ENCODE results near the gene TFPT. TPM values are rescaled to one million over a fixed set of nuclear protein-coding genes. Genes with fewer than 3 reads are reported as not detected.

TFPT gene
- total and polyA plus RNA-seq, 10 of the 15 experiments (the other 5 are each of a cell fraction or from before 2014, with no cell fraction given) = 1.7 to 40.2 (median 25.6) TPM

GRCh38 chr19:54115109-54116063 lies at the start of gene TFPT, which contains the start of gene PRPF31 (continued):
- TF ChIP-seq ASH2L (IDR thresholded peaks at IDR 0.05; ENCODE audit: borderline replicate concordance, low read depth) = 0 out of 2 replicates have a peak, but pooled peaks have one; percentile 49
- TF ChIP-seq PRDM15 (CRISPR knock-in tag; IDR thresholded peaks at IDR 0.05) = no peak
- TF ChIP-seq ATF2 (IDR thresholded peaks at IDR 0.05; ENCODE audit: low read length) = no peak
- peak; percentile 81; the same call in 1 of the 2 replicates for TF ChIP-seq HDGF (IDR thresholded peaks at IDR 0.05)
- TF ChIP-seq ZNF217 (IDR thresholded peaks at IDR 0.05) = no peak
- TF ChIP-seq RAD21 (IDR thresholded peaks at IDR 0.05; ENCODE audit: insufficient read depth, low read depth, low read length) = no peak
- no peak for TF ChIP-seq CHD1 (IDR thresholded peaks at IDR 0.05; ENCODE audit: low read depth, low read length)
- TF ChIP-seq IKZF1 (conservative IDR thresholded peaks at IDR 0.05) = peak; percentile 100
- TF ChIP-seq ZZZ3 (IDR thresholded peaks at IDR 0.05; ENCODE audit: control insufficient read depth, insufficient read length, low read depth) = no peak
- peak; percentile 99 for TF ChIP-seq NBN (IDR thresholded peaks at IDR 0.05)
- peak; percentile 78; the same call in 1 of the 2 replicates for TF ChIP-seq HSF1 (IDR thresholded peaks at IDR 0.05; ENCODE audit: low read depth, low read length)
- peak; percentile 83 for TF ChIP-seq GABPA (IDR thresholded peaks at IDR 0.05; ENCODE audit: low read depth)
- peak; percentile 30; the same call in 1 of the 2 replicates for TF ChIP-seq MEF2A (IDR thresholded peaks at IDR 0.05; ENCODE audit: insufficient read depth, low read depth, low read length)
- no peak for TF ChIP-seq SMC3 (IDR thresholded peaks at IDR 0.05; ENCODE audit: borderline replicate concordance, low read length)
- peak; percentile 78 for TF ChIP-seq TAF1 (IDR thresholded peaks at IDR 0.05; ENCODE audit: borderline replicate concordance, low read depth, low read length)
- peak; percentile 80 for TF ChIP-seq MLLT1 (IDR thresholded peaks at IDR 0.05)
- TF ChIP-seq ZNF384 (IDR thresholded peaks at IDR 0.05; ENCODE audit: borderline replicate concordance, low read depth, low read length) = peak; percentile 44; the same call in 1 of the 2 replicates
- no peak for TF ChIP-seq BMI1 (IDR thresholded peaks at IDR 0.05; ENCODE audit: borderline replicate concordance)

Data from GM12878 (cell line).